Loucy (cell line): ENCODE data around the gene AP3D1.

ENCODE experiments used
- H2AFZ ChIP-seq: fragments of 200-600 bp; sonication (generic); 2 replicates; pipeline ENCODE4 v1.6.0; 2016; ENCODE audit warnings: antibody characterized with exemption, mild to moderate bottlenecking, low read length, moderate library complexity
- H3F3A ChIP-seq: fragments of 200-600 bp; 2 replicates; pipeline ENCODE4 v1.6.0; 2016; ENCODE audit warnings: antibody characterized with exemption, low read depth, mild to moderate bottlenecking
- H3K27me3 ChIP-seq: fragments of 200-600 bp; sonication (generic); 2 replicates; pipeline ENCODE4 v1.6.1; 2014; ENCODE audit warnings: low read length, mild to moderate bottlenecking; ENCODE audit not compliant: insufficient read depth, poor library complexity, severe bottlenecking
- H3K36me3 ChIP-seq: fragments of 200-600 bp; sonication (generic); 2 replicates; pipeline ENCODE4 v1.6.1; 2016; ENCODE audit warnings: low read length; ENCODE audit not compliant: insufficient read depth
- H3K4me1 ChIP-seq: fragments of 200-600 bp; sonication (generic); 2 replicates; pipeline ENCODE4 v1.5.1; 2014; ENCODE audit warnings: low read length, mild to moderate bottlenecking; ENCODE audit not compliant: insufficient read depth, poor library complexity, severe bottlenecking
- H3K4me2 ChIP-seq: fragments of 200-600 bp; sonication (generic); 2 replicates; pipeline ENCODE4 v1.6.0; 2014; ENCODE audit warnings: antibody characterized with exemption, low read length, low read depth, mild to moderate bottlenecking; ENCODE audit not compliant: poor library complexity, severe bottlenecking
- H3K4me3 ChIP-seq: fragments of 200-600 bp; sonication (generic); 2 replicates; pipeline ENCODE4 v1.5.1; 2014; ENCODE audit warnings: low read length, mild to moderate bottlenecking, mixed read lengths; ENCODE audit not compliant: poor library complexity, severe bottlenecking
- H3K79me2 ChIP-seq: fragments of 200-600 bp; sonication (generic); 2 replicates; pipeline ENCODE4 v1.6.1; 2014; ENCODE audit warnings: low read length; ENCODE audit not compliant: insufficient read depth
- H3K9ac ChIP-seq: fragments of 200-600 bp; sonication (generic); 2 replicates; pipeline ENCODE4 v1.6.0; 2014; ENCODE audit warnings: mild to moderate bottlenecking, low read depth, low read length, moderate library complexity; ENCODE audit not compliant: poor library complexity, severe bottlenecking
- H3K9me2 ChIP-seq: fragments of 200-600 bp; sonication (generic); replicated peaks from 2 replicates; pipeline ENCODE4 v1.6.1; 2016; ENCODE audit warnings: low read depth, low read length, mixed read lengths
- H3K9me3 ChIP-seq: fragments of 200-600 bp; sonication (generic); 2 replicates; pipeline ENCODE4 v1.6.1; 2014; ENCODE audit warnings: mild to moderate bottlenecking, antibody characterized with exemption, low read length, low read depth; ENCODE audit not compliant: insufficient read depth
- H4K20me1 ChIP-seq: fragments of 200-600 bp; sonication (generic); 2 replicates; pipeline ENCODE4 v1.6.0; 2014; ENCODE audit warnings: antibody characterized with exemption, low read length, mild to moderate bottlenecking; ENCODE audit not compliant: insufficient read depth, poor library complexity, severe bottlenecking
- EZH2phosphoT487 ChIP-seq: fragments of 200-600 bp; IDR thresholded peaks from 2 replicates; pipeline ENCODE4 v1.6.1; 2018; ENCODE audit warnings: antibody characterized with exemption, mild to moderate bottlenecking, moderate library complexity, borderline replicate concordance
- TF ChIP-seq, protein P1 (sequence below): fragments of 200-600 bp; sonication (generic); conservative IDR thresholded peaks from 2 replicates; pipeline ENCODE4 v1.5.1; 2014; ENCODE audit warnings: mild to moderate bottlenecking, antibody characterized with exemption, low read length

The AP3D1 gene

DNA sequence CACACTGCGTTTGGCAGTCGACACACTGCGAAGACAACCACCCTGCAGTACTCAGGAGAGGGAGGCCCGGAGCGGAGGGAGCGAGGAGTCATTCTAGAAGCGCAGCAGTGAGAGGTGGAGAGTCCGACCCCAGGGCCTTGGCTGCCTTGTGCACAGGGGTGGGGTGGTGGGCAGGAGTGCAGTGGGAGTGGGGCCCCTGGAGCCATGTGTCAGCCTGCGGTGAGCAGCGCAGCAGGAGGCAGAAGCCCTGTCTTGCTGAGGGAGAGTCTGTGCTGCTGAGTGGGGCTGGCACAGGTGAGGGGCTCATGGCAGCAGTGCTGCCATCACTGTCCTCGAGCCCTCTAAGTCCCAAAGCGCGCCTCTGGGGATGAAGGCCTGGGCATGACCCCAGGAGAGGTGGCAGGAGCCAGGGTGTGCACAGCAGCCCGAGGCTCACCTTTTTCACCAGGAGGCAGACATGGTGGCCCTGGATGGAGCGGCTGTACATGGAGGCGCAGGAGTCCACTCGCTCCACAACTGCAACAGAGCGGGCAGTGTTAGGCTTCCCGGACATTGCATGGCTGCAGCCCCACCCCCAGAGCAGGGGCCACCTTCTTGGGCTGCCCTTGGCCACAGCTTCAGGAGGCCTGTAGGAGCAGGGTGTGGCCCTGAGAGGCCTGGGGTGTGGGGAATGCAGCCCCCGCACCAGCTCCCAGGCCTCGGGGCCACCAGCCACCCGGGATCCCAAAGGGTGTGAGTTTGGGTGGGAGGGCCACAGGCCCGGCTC is 42.9 kb downstream of the AP3D1 start:
- Histone ChIP-seq H3K4me1 (no peaks in the 10 kb centered on the region), H3K4me2 (no peak overlapping the region), H3K9me2 (no peaks in the 10 kb centered on the region), H3K9me3 (no peaks in the 10 kb centered on the region), H3K27me3 (no peaks in the 10 kb centered on the region), H3F3A (no peaks in the 10 kb centered on the region), H3K9ac (no peak overlapping the region), H4K20me1 (no peaks in the 10 kb centered on the region), H3K79me2 (peaks cover 9% of the 10 kb centered on the region; the same call in 1 of the 2 replicates), H3K36me3 (peaks cover 70% of the 10 kb centered on the region; the same call in 1 of the 2 replicates), H3K4me3 (no peak overlapping the region), H2AFZ (no peak overlapping the region)
- no peak for TF ChIP-seq EZH2phosphoT487
- TF ChIP-seq, protein P1, sequence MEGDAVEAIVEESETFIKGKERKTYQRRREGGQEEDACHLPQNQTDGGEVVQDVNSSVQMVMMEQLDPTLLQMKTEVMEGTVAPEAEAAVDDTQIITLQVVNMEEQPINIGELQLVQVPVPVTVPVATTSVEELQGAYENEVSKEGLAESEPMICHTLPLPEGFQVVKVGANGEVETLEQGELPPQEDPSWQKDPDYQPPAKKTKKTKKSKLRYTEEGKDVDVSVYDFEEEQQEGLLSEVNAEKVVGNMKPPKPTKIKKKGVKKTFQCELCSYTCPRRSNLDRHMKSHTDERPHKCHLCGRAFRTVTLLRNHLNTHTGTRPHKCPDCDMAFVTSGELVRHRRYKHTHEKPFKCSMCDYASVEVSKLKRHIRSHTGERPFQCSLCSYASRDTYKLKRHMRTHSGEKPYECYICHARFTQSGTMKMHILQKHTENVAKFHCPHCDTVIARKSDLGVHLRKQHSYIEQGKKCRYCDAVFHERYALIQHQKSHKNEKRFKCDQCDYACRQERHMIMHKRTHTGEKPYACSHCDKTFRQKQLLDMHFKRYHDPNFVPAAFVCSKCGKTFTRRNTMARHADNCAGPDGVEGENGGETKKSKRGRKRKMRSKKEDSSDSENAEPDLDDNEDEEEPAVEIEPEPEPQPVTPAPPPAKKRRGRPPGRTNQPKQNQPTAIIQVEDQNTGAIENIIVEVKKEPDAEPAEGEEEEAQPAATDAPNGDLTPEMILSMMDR = no peak

DNA sequence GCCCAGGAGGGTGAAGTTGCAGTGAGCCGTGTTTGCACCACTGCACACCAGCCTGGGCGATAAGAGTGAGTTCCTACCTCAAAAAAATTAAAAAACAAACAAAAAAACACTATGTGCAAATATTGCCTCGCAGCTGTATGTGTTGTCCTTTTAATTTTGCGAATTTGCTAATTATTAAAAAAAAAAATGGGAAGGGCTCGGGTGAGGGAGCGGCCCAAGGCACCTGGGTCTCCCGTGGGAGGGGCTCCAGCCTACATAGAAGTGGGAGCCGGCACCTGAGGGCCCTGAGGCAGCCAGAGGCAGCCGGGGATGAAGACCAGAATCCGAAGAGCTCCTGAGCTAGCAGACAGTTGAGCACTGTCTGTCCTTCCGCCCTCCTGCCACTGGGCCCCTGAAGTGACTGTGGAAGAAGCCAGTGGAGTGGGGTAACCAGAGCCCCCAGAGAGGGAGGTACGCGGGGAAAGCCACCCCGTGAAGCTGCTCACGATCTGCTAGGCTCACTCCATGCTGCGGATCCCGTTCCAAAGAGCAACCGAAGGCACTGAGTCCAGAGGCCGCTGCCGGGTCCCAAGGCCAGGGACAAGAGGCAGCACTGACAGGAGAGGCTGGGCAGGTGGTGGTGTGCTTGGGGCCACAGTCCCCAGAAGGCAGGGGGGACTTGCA is 48.2 kb downstream of the AP3D1 start:
- no peak for TF ChIP-seq EZH2phosphoT487
- TF ChIP-seq, protein P1 = no peak

DNA sequence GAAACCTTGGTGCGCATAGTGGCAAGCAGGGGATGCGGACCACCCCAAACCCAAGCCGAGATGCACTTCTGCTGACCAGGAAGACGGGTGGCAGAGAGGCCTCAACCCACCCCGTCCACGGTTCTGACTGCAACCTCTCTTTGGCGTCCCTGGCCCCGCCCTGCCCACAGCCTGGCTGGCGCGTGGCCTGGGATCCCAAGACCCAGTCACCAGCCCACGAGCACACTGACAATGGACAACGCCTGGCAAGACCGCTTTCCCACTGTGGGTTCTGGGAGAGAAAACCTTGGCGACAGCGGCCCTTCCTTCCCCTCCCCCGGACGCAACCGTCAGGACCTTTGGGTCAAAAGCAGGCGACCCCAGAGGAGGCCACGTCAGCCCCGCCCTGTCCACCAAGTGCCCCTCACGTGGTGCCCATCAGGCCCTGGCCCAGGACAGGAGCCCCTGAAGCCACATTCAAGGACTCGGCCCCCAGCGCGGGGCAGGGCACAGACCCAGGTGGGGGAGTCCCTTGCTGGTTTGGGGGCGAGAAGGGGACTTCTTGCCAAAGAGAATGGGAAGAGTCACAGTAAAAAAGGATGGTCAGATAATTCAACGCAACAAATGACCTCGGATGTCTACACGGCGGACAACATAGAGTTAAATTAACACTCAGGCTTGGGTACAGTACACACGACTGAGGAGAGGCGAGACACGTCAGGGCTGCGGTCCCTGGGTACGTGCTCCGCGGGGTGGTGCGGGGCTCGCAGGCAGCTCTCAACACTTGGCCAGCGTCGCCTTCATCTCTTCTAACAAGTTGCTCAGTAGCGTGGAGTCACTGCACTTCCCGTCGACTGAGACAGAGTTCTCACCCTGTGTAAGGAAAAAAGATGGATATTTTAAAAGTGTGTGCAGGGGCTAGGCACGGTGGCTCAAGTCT is 49.7 kb downstream of the AP3D1 start:
- H3K36me3 ChIP-seq = peaks cover 37% of the 10 kb centered on the region; the same call in 1 of the 2 replicates
- no peak overlapping the region for H3K4me2 ChIP-seq
- H3K9me3 ChIP-seq = no peaks in the 10 kb centered on the region
- peaks cover 8% of the 10 kb centered on the region for H3K4me1 ChIP-seq
- TF ChIP-seq EZH2phosphoT487 = no peak
- TF ChIP-seq, protein P1 = no peak
- no peaks in the 10 kb centered on the region for H3K27me3 ChIP-seq
- no peak overlapping the region for H2AFZ ChIP-seq
- peaks cover 2% of the 10 kb centered on the region for H4K20me1 ChIP-seq
- H3K9ac ChIP-seq = no peak overlapping the region
- peaks cover 9% of the 10 kb centered on the region; the same call in 1 of the 2 replicates for H3K79me2 ChIP-seq
- H3K4me3 ChIP-seq = no peak overlapping the region
- no peaks in the 10 kb centered on the region for H3F3A ChIP-seq
- H3K9me2 ChIP-seq = no peaks in the 10 kb centered on the region

More for the DNA sequence above, 48.2 kb downstream of the AP3D1 start:
- Histone ChIP-seq H2AFZ (no peak overlapping the region), H3K4me2 (no peak overlapping the region), H3K36me3 (peaks cover 43% of the 10 kb centered on the region; the same call in 1 of the 2 replicates), H4K20me1 (no peaks in the 10 kb centered on the region), H3K79me2 (peaks cover 9% of the 10 kb centered on the region; the same call in 1 of the 2 replicates), H3K9me3 (no peaks in the 10 kb centered on the region), H3F3A (no peaks in the 10 kb centered on the region), H3K9me2 (no peaks in the 10 kb centered on the region), H3K4me3 (no peak overlapping the region), H3K27me3 (no peaks in the 10 kb centered on the region), H3K9ac (no peak overlapping the region), H3K4me1 (no peaks in the 10 kb centered on the region)
